Epithelial cell of prostate (primary cell): ENCODE measurements around the gene KCNQ1.

Experiments used
- DNase-seq: peaks from one replicate; pipeline ENCODE4 v3.0.0-alpha.2; 2011; ENCODE audit warnings: low read depth, low spot score
- H3K27ac ChIP-seq: fragments of 450-650 bp; 2 replicates; pipeline ENCODE4 v1.5.1; 2017; ENCODE audit warnings: mild to moderate bottlenecking

Gene KCNQ1

GRCh38 chr11:2815762-2816496 lies 371.1 kb downstream of the KCNQ1 start:
- no peak for DNase-seq
- H3K27ac ChIP-seq, result no peak overlapping the region

GRCh38 chr11:2816523-2816922 lies 371.7 kb downstream of the KCNQ1 start:
- no peak overlapping the region for H3K27ac ChIP-seq
- no peak for DNase-seq

- no peak for DNase-seq
- H3K27ac ChIP-seq, result no peak overlapping the region
These were observed 372.2 kb downstream of the KCNQ1 start for GRCh38 chr11:2816941-2817421.

- DNase-seq, result no peak
- no peak overlapping the region for H3K27ac ChIP-seq
These were observed 372.6 kb downstream of the KCNQ1 start for GRCh38 chr11:2817431-2817830.

DNA sequence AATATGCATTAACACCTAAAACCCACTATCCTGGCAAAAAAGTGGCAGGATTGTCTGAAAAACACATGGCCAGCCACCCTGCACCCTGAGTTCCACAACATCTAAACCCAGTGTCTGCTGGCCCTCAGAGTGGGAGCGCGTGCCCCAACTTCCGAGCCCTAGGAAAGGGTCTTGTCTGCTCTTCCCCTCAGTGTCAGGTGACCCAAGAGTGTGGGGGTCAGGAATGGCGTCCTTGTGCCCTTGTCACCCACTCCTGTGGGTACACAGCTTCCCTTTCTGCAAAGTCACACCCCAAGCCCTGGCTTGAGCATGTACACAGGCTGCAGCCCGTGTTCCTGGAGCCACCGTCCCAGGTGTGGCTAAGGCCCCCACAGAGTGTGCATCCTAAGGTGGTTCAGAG lies 373.2 kb downstream of the KCNQ1 start:
- no peak for DNase-seq
- H3K27ac ChIP-seq, result no peak overlapping the region

DNA sequence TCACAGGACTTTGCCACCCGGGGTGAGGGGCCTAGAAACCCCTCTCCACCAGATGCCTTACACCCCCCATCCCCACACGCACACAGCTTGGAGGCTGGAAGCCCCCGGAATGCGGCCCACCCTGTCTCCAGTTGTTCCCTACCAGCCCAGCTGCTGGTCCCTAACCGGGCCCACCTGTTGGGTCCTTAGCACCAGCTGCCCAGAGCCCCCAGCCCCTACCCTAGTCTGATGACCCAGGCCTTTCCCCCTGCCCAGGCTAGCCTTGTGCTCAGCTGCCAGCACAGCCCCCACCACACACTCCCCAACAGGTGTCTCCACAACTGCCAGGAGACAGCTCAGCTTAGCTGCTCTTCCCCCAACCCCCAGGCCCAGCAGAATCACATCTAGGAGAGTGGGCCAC lies 373.7 kb downstream of the KCNQ1 start:
- H3K27ac ChIP-seq, result no peak overlapping the region
- DNase-seq, result no peak

GRCh38 chr11:2819316-2819715 lies 374.5 kb downstream of the KCNQ1 start:
- H3K27ac ChIP-seq, result no peak overlapping the region
- no peak for DNase-seq

- DNase-seq, result no peak
- no peak overlapping the region for H3K27ac ChIP-seq
These were observed 376.2 kb downstream of the KCNQ1 start for GRCh38 chr11:2820976-2821375.

DNA sequence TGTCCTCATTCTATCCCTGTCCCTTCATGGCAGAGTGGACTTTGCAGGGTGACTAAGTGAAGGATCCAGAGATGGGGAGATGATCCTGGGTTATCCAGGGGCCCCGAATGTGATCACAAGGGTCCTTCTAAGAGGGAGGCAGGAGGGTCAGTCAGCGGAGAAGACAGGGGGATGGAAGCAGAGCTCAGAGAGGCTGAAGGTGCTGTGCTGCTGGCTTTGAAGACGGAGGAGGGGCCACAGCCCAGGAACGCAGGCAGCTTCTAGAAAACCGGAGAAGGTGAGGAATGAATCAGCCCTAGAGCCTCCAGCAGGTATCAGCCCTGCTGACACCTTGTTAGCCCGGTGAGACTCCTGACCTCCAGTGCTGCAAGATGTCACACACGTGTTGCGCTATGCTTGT lies 377.1 kb downstream of the KCNQ1 start:
- no peak for DNase-seq
- H3K27ac ChIP-seq, result no peak overlapping the region

- peak overlapping the region; percentile 80 for H3K27ac ChIP-seq
- no peak for DNase-seq
These were observed 380.0 kb downstream of the KCNQ1 start for GRCh38 chr11:2824851-2825250.

GRCh38 chr11:2825261-2825888 lies 380.6 kb downstream of the KCNQ1 start:
- H3K27ac ChIP-seq, result peak overlapping the region; percentile 80
- DNase-seq, result no peak

DNA sequence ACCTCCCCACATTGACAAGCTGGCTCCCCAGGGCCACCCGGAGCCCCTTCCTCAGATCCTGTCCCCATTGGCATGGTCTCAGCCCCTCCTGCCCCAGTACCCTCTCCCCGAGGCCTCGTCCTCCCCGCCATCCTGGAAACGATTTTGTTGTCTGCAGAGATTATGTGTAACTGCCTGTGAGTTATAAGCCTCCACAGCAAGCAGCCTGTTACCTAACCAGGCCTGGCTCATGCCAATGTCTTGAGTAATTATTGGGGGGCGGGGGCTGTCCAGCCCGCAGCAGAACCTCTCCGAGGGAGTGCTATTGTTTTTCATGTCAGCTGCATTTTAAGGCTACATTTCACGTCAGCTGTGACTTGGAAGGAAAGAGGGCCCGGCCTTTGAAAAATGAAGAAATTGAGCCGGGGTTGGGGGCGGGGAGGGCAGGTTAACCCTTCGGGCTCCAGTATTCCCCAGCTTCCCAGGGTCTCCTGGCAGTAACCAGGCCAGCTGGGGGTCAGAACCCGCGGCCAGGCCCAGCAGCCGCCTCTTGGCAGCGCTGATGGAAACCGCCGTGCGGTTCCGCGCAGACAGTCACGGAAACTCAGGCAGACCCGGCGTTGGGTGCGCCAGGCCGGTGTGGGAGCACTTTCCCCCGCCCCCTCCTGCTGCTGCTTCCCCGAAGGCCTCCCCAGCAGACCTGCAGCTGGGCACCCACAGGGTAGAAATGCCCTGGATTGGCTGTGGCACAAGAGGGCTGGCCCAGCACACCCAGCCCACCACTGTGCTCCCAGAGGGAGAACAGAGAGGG lies 381.3 kb downstream of the KCNQ1 start:
- peak; percentile 81 for DNase-seq
- peak overlapping the region; percentile 80 for H3K27ac ChIP-seq

DNA sequence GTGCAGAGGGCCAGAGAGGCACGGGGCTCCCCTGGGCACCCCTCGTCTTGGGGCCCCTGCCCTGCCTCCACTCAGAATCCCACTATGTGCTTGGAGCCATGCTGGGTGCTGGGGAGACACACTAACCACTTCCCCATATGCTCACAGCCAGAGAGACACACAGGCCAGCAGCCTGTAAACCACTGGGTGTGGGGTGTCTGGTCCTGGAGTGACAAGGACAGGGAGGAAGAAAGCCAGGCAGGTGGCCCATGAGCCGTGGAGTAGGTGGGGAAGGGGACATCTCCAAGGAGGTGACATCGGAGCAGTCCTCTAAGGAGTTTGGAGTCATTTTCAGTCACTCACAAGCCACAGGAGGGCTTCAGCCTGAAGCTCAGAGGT lies 381.9 kb downstream of the KCNQ1 start:
- no peak for DNase-seq
- H3K27ac ChIP-seq, result peak overlapping the region; percentile 80

GRCh38 chr11:2827256-2827655 lies 382.4 kb downstream of the KCNQ1 start:
- DNase-seq, result no peak
- no peak overlapping the region for H3K27ac ChIP-seq

GRCh38 chr11:2827792-2828191 lies 383.0 kb downstream of the KCNQ1 start:
- no peak for DNase-seq
- H3K27ac ChIP-seq, result no peak overlapping the region

- no peak overlapping the region for H3K27ac ChIP-seq
- no peak for DNase-seq
These were observed 383.9 kb downstream of the KCNQ1 start for GRCh38 chr11:2828585-2829330.

GRCh38 chr11:2830030-2830812 lies 385.4 kb downstream of the KCNQ1 start:
- DNase-seq, result no peak
- no peak overlapping the region for H3K27ac ChIP-seq

GRCh38 chr11:2830886-2831285 lies 386.1 kb downstream of the KCNQ1 start:
- DNase-seq, result no peak
- no peak overlapping the region for H3K27ac ChIP-seq

- no peak for DNase-seq
- no peak overlapping the region for H3K27ac ChIP-seq
These were observed 387.1 kb downstream of the KCNQ1 start for GRCh38 chr11:2831781-2832532.
